Suprapubic skin (tissue), 3 donors: Measurements from ENCODE around the gene KCTD5.

Source experiments
- POLR2A ChIP-seq, 2 donors: fragments of 450-650 bp; IDR thresholded peaks; one replicate each; pipeline ENCODE4 v1.6.1; 2017; ENCODE audit warnings: antibody characterized with exemption in 2 of 2, mild to moderate bottlenecking in 2 of 2, moderate library complexity in 2 of 2
- TF ChIP-seq, protein P1 (sequence below), 2 donors: fragments of 200-600 bp in 1 of 2; fragments of 450-650 bp in 1 of 2; sonication (generic) in 1 of 2; IDR thresholded peaks; one replicate each; pipeline ENCODE4 v1.5.1; 2016 to 2019; ENCODE audit warnings: antibody characterized with exemption in 2 of 2, mild to moderate bottlenecking in 1 of 2, moderate library complexity in 1 of 2

DNA sequence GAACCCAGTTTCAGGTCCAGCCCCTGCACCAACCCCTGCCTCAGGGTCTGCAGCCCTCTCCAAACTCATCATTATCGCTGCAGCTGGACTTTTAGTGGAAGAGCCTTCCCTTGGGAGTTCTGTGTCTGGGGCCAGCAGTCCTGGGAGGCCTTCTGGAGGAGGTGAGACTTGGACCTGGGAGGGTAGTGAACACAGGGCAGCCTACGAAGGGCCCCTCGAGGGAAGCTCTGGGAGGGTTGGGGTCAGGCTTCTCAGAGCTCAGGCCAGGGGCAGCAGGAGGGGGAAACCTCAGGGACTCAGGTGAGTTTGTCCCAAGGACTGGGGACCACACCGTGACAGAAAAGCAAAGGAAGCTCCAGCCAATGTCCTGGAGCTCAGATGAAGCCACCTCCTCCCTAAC is 58.8 kb downstream of the KCTD5 start:
- TF ChIP-seq, protein P1, sequence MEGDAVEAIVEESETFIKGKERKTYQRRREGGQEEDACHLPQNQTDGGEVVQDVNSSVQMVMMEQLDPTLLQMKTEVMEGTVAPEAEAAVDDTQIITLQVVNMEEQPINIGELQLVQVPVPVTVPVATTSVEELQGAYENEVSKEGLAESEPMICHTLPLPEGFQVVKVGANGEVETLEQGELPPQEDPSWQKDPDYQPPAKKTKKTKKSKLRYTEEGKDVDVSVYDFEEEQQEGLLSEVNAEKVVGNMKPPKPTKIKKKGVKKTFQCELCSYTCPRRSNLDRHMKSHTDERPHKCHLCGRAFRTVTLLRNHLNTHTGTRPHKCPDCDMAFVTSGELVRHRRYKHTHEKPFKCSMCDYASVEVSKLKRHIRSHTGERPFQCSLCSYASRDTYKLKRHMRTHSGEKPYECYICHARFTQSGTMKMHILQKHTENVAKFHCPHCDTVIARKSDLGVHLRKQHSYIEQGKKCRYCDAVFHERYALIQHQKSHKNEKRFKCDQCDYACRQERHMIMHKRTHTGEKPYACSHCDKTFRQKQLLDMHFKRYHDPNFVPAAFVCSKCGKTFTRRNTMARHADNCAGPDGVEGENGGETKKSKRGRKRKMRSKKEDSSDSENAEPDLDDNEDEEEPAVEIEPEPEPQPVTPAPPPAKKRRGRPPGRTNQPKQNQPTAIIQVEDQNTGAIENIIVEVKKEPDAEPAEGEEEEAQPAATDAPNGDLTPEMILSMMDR (IDR thresholded peaks at IDR 0.05): no peak
- TF ChIP-seq POLR2A (IDR thresholded peaks at IDR 0.05): no peak
